H4 (cell line): ENCODE data around the gene PRPF40B. TPM values are rescaled to one million over a fixed set of nuclear protein-coding genes. Genes with fewer than 3 reads are reported as not detected.

ENCODE experiments used
- DNase-seq: peaks from one replicate; pipeline ENCODE4 v3.0.0-alpha.2; 2015; ENCODE audit warnings: low spot score
- total RNA-seq: library from RNA; depleted of rRNA; stranded (reverse); fragments of >200 nt; shearing (Covaris generic); gene quantifications from 2 replicates; pipeline ENCODE4 v1.2.3, GENCODE V29; 2014

PRPF40B gene
- total RNA-seq, 1 experiment from 2014 or later: 5.8 TPM

DNA sequence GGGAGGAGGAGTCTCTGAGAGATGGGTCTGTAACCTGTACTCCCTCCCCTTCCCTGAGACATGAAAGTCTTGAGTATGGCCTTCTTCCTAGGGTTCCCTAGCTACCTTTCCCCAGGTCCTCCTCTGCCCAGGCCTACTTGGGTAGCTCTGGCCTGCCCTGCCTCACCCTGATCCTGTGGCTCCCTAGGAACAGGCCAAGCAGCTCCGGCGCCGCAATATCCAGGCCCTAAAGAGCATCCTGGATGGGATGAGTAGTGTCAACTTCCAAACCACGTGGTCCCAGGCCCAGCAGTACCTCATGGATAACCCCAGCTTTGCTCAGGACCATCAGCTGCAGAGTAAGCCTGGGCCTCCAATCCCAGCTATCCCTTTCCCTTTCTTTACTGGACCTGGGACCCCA, 12.3 kb downstream of the PRPF40B start:
- no peak for DNase-seq

GRCh38 chr12:49636574-49636973, 13.2 kb downstream of the PRPF40B start:
- no peak for DNase-seq

DNA sequence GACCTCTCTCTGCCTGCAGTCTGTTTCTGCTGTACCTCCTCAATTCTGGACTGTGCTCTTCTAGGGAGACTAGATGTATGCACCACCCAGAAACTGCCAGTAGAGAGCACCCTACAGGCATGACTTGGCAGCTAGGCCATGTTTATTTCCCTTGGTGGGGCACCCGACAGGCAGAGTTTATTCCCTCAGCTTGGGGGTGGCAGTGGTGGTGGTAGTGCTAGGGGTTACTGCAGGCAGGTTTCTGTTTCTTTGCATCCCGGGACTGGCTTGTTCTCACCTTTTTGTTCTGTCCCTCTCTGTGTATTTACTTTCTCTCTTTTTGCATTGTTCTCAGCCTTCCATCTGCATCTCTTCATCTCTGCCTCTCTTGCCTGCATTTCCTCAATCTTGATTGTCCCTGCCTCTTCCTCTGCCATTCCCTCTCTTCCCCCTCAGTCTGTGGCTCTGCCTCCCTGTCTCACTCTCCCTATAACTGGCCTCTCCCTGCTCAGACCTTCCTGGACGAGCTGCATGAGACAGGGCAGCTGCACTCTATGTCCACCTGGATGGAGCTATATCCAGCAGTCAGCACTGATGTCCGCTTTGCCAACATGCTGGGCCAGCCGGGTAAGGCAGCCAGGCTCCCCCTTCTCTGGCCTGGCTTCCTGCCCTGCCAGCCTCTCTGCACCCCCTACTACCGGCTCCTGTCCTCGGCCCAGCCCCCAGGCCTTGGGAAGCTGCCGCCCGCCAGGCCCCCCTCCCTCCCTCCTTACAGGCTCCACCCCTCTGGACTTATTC, 13.8 kb downstream of the PRPF40B start:
- DNase-seq: peak; percentile 72

DNA sequence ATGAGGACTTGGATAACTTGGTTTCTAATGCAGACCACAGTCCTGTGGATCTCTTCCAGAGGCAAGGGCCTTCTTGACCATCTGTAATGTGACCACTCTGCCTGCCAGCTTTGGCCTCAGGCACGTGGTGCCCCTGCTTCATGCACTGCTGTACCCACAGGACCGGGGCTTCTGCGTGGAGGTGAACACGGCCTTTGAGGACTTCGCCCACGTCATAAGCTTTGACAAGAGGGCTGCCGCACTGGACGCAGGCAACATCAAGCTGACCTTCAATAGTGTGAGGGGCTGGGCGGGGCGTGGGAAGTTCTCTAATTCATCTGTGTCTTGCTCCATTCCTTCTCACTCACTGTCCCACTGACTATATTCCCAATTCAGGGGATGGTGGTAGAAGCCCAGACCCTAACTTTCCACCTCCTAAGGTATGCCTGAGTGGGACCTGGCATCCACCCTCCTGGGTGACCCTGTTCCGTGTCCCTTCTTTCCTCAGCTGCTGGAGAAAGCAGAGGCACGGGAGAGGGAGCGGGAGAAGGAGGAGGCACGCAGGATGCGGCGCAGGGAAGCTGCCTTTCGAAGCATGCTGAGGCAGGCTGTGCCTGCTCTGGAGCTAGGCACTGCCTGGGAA, 18.5 kb downstream of the PRPF40B start:
- DNase-seq: no peak

DNA sequence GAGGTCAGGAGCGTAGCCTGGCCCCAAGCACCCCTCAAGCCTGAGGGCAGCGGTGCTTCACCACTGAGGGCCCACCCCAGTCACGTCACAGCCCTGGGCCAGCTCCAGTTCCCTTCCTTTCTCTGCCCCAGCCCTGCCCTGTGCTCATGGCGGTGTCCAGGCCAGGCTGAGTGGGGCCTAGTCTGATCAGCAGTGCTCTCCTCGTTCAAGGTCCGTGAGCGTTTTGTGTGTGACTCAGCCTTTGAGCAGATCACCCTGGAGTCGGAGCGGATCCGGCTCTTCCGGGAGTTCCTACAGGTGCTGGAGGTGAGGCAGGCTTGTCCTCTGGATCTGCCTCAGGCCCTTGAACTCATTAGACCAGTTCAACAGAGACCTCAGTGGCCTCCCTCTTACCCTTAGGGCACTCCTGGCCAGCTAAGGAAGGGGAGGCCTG, 19.0 kb downstream of the PRPF40B start:
- DNase-seq: no peak

- no peak for DNase-seq
These were observed 19.8 kb downstream of the PRPF40B start for GRCh38 chr12:49643135-49643534.

DNA sequence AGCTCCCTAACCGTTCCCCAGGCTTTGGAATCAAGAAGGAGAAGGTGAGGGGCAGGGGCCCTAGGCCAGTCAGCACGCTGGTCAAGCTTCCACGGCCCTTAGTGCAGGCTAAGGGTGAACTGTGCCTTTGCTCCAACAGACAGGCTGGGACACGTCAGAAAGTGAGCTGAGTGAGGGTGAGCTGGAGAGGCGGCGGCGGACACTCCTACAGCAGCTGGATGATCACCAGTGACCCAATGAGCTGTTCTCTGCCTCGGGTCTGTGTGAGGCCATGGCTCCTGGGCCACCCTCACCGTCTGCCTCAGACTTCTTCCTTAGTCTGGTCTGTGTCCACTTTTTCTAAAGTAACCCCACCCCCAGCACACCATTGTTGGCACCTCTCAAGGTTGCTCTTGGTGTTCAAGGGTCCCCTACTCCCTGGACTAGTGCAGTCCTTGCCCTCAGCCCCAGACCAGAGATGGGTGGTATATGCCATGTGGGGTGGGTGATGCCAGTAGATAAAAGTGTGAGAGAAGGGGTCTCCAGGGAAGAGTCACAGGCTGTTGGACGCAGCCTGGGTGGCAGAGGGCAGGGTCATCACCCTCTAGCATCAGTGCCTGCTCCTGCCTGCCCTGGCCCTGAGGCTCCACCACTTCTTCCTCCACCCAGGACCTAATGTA, 20.7 kb downstream of the PRPF40B start:
- no peak for DNase-seq

DNA sequence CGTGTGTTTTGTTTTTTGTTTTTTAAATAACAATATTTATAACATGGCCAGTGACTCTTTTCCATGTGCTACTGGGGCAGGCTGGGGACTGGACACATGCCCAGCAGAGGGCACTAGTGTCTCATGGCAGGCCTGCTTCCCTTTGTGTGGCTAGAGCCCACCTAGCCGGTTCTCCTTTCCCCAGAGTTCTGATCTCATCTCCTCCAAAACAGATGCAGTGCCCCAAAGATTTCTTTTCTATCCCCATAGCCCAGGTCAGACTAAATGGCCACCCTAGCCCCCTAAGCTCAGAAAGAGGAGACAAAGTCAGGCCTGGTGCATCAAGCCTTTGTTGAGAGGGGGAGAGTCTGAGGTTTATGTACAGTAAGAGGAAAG, 21.2 kb downstream of the PRPF40B start:
- DNase-seq: peak; percentile 46

DNA sequence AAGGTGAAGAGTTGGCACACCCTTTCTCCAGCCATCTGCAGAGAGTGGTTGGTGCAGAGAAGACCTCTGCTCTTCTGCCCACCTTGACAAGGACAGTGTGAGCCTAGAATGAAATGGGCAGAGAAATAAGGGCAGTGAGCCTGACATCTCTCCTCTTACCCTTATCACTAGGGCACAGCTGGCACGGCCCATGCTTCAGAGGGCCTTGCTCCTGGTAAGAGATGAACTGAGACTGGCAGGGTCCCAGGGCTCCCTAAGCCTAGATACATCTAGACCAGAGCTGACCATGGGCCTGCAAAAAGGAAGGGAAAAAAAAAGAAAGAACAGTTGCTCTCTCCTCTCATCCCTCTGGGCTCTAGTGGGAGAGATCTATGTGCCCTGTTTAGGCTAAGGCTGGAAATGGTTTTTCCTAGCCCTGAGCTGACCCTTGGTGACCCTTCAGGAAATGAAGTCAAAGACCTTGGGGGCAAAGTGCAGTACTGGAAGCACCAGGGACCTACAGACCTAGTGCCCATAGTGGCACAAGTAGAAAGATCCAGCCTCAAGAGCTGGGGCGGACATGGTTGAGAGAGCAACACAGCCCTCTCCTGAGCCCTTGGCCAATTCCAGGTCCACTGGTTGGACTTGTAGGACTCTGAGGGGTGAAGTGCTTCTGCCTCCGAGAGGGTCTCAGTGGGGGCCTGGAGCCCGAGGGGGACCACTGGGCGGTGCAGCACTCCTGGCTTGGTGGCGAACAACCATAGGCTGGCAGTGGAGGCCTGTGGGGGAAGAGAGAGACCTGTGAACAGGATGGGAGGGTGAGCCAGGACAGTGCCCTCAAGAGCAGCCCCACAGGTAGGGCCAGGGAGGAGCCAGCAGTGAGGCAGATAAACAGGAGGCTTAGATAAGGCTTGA, 22.0 kb downstream of the PRPF40B start:
- no peak for DNase-seq

DNA sequence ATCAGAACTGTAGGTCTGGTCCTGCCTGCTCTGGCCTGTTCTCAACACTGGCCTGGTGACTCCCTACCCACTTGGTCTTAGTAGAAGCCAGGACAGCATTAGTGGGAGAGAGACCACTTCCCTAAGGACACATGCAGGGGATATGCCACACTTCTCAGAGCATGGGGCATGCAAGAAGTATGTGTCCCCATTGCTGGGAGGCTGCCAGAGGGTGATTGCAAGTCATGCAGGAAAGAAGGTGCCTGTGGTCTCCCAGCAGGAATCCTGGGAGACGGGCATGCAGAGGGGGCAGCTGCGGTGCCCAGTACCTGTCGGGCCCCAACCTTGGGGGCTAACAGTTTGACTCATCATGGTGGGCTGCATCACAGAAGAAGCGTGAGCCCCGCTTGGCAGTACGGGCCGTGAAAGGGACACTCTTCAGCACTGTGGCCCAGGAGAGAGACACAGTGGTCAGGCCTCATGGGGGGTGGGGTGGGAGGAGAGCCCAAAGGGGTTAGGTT, 23.0 kb downstream of the PRPF40B start:
- no peak for DNase-seq

DNA sequence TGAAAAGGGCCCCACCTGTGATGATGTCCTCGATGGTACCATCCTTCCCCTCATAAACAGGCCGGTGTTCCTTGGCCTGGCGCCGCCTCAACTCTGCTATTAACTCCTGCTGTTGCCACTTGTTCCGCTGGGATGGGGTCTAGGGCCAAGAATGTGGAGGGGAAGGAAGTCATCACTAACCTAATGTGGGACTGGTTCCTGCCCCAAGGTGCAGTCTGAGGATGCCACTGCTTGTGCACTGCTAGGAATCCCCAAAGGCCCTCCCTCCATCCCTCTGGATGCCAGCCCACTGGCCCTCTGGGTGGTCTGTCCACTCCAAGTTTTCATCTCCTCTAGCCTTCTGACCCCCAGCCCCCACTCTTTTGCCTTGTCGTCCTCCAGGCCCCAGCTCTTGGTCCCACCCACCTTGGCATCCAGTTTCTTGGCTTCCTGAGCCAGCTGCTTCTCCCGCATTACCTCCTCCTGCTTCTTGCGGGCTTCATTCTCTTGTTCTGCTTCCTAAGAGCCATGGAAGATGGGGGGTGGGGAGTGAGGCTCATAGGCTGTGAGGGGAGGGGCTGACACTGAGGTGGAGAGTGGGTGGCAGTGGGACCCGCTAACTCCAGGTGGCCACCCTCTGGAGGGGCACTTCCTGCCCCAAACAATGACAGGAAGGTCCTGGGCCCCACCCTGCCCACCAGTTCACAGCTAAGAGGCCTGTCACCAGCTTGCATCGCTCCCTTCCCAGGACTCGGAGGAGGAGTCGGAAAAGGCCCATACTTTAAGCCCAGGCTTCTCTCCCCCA, 23.7 kb downstream of the PRPF40B start:
- DNase-seq: no peak

- no peak for DNase-seq
These were observed 24.7 kb downstream of the PRPF40B start for GRCh38 chr12:49647827-49648711.

GRCh38 chr12:49648712-49649003, 25.3 kb downstream of the PRPF40B start:
- DNase-seq: no peak

DNA sequence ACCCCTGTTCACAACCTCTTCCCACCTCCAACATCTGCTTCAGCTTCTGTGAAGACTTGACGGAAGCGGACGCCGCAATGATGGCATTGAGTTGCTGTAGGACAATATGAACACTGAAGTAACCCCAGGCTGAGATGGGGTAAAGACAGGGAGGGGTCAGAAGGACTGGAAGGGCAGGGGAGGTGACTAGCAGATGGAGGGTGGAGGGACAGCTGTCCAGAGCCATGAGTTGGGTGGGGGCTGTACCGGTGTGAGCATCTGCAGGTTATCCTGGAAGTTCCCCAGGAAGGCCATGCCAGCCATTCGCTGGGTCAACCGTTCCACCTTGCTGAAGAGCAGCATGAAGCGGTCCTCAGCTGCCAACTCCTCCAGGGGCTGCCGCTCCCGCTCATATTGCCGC, 26.1 kb downstream of the PRPF40B start:
- DNase-seq: no peak

GRCh38 chr12:49649892-49650291, 26.5 kb downstream of the PRPF40B start:
- no peak for DNase-seq

GRCh38 chr12:49651855-49652254, 28.5 kb downstream of the PRPF40B start:
- no peak for DNase-seq

DNA sequence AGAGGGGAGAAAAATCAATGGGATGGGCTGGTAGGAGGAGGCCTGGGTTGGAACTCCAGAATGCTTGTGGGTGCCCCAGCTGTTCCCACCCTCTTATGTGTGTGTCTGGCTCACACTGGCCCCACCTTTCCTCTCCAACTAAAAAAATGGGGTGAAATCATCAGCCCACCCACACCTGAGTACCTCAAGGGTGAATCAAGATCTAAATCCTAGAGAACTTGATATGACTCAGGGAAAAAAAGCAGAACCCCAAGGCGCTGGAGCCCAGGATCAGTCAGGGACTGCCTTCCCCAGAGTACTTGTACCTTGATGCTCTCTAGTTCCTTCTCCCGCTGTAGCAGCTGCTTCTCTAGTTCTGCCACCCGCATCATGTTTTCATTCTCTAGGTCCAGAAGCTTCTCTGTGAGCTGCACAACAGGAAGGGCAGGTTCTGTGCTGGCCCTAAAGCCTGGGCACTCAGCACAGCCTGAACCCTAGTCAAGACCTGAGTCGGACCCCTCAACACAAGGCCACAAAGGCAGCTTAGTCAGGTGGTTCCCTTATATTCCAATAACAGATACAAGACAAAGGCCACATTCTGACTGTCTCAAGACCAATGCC, 29.7 kb downstream of the PRPF40B start:
- DNase-seq: no peak

GRCh38 chr12:49654715-49655114, 31.4 kb downstream of the PRPF40B start:
- DNase-seq: no peak

GRCh38 chr12:49655595-49656236, 32.4 kb downstream of the PRPF40B start:
- DNase-seq: no peak
